ENCODE measurements around the gene ADCY2.

The ADCY2 gene

GRCh38 chr5:7446913-7447312 is 51.0 kb downstream of the ADCY2 start:
- no peak for DNase-seq

DNA sequence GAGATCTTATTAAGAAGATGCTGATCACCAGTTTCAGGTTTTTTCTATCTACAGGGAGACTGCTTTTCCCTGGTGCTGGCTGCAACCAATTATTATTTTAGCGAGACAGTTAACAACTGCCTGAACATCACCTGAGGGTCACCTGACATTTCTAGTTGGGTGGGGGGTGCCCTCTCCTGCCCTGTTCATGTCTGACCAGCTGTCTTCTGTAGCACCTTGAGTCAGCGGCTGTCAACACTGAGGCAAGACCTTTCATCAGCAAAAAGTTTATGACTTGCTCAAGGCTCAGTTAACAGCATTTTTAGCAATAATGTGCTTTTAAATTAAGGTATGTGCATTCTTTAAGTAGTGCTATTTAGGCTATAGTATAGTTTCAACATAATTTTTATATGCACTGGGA is 58.0 kb downstream of the ADCY2 start:
- no peak for DNase-seq

GRCh38 chr5:7456206-7456605 is 60.3 kb downstream of the ADCY2 start:
- no peak for DNase-seq

DNA sequence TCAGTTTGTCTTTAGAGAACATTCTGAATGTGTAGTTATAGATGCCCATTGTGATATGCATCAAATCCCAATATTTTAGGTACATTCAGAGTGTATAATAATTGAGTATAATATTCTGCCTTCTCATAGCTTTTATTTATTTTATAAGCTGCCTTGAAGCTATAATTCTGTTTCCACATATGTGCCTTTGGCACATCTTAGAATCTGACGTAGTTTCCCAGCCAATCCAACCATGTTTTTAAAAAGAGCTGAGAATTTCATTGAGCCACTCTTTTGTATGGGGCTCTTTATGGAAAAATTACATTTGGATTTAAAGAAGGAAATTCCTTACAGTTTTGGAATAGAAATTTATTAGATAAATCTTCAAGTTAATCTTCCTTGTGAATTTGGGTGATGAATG is 65.4 kb downstream of the ADCY2 start:
- DNase-seq = no peak

GRCh38 chr5:7462758-7463157 is 66.8 kb downstream of the ADCY2 start:
- no peak for DNase-seq

- no peak for DNase-seq
These were observed 68.2 kb downstream of the ADCY2 start for GRCh38 chr5:7464182-7464581.

GRCh38 chr5:7467179-7467578 is 71.2 kb downstream of the ADCY2 start:
- DNase-seq = no peak

DNA sequence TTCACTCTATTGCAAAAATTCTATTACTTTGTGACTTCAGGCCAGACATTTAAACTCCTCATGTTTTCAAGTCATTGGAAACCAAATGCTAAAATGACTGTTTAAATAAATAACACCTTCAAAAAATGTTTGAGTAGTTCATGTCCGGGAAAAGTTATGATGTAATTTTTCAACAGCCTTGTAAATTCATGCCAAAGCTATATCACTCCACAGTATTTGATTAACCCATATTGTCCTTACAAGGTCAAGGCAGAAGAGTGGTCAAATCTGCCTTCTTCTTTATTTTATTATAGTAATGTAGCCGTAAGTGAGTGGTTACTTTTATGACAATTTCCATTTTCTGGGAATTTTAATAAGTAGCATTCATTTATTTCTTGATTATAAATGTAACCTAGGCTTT is 72.8 kb downstream of the ADCY2 start:
- no peak for DNase-seq

DNA sequence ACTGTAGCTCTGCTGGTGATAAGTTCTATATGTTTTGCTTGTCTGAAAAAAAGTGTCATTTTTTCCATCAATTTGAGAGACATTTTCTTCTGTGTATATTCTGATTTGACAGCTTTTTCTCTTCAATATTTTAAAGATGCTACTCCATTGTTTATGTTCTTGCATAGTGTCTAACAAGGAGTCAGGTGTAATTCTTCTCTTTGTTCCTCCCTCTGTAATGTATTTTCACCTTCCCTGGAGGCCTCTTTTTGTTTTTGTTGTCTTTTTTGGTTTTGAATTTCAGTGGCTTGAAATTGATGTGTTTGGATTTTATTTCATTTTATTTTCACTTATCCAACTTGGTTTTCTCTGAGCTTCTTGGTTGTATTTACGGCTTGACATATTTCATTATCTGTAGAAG is 75.8 kb downstream of the ADCY2 start:
- no peak for DNase-seq

- no peak for DNase-seq
These were observed 77.2 kb downstream of the ADCY2 start for GRCh38 chr5:7473115-7473514.

DNA sequence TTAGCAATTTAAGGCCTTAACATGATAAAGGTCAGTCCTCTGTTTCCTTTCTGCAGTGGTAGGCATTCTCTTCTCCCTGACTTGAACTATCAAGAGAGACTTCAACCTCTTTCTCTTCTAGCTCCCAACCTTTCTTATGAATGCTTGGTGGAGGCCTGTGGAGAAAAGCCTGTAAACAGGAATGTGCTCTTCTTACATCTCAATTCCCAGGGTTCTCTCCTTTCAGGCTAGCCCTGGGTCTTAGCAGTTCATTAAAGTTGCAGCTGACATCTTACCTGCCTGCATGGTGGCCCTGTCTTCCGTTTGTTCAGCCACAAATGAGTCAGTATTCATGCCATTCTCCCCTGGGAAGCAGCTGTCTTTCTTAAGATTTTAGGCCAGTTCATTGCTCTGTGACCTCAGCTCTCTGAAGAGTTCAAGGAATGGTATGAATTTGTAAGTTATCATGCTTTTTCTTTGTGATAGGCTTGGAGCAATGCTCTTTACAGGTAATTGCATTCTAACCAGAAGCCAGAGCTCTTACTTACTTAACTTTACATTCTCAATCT is 77.8 kb downstream of the ADCY2 start:
- no peak for DNase-seq

GRCh38 chr5:7474821-7475403 is 79.0 kb downstream of the ADCY2 start:
- DNase-seq = no peak

DNA sequence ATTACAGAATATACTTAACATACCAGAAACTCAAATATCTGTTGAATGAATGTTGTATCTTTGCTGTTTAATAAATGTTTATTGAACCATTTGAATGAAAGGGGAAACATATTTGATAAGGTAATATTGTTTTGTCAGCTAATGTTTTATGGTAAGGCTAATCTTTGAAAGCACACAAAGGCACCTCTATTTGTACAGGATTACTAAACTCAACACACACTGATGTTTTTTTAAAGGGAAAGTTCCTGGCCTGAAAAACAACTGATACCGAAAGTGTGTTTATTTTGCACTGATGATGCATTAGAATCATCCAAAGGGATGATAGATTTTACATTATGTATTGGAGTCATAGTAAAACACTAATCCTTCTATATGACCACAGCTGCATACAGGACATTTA is 82.5 kb downstream of the ADCY2 start:
- DNase-seq = no peak

- DNase-seq = no peak
These were observed 92.8 kb downstream of the ADCY2 start for GRCh38 chr5:7488734-7489133.

DNA sequence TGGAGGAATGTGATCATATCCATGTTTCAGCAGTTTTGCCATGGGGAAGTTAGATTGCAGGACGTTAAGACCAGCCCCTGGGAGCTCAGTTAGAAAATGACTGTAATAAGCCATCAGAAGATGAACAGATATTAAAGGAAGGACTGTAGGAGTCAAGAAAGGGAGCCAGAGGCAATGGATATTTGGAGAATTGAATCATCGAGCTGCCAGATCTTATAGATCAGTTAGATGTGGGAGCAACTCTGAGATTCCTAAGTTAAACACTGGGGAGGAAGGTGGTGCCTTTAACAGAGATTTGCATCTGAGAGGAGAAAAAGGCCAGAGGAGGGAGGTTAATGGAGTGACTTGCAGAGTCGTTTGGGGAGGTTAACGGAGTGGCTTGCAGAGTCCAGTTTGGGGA is 96.4 kb downstream of the ADCY2 start:
- no peak for DNase-seq

- DNase-seq = no peak
These were observed 97.1 kb downstream of the ADCY2 start for GRCh38 chr5:7493081-7493480.

- DNase-seq = no peak
These were observed 97.7 kb downstream of the ADCY2 start for GRCh38 chr5:7493622-7494021.

DNA sequence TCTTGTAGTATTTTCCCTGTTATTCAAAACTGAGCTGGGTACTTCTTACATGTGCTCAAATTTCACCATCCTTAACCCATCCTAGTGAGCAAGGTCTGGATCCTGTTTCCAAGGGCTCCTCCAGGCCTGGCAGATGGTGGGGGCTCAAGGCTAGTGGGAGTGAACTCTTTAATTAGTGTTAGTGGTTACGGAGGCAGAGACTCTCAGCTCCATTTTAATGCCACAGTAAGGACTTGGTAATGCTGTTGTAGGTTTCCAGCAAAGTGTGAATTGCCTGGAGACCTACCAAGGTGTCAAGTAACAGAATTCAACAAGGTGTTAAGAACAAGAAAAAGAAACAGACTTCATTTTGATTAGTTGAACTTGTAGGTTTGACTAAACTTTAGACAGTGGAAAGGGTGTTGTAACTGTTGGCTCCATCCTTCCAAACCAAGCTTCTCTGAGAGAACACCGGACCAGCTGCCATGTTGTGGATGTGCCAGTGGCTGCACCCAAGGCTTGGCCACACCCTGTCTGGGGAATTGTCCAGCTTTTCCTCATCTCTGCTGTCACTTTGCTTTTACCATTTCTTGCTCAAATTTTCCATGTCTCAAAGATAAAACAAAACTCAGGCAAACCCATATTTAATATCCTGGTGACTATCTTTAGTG is 98.7 kb downstream of the ADCY2 start:
- no peak for DNase-seq

DNA sequence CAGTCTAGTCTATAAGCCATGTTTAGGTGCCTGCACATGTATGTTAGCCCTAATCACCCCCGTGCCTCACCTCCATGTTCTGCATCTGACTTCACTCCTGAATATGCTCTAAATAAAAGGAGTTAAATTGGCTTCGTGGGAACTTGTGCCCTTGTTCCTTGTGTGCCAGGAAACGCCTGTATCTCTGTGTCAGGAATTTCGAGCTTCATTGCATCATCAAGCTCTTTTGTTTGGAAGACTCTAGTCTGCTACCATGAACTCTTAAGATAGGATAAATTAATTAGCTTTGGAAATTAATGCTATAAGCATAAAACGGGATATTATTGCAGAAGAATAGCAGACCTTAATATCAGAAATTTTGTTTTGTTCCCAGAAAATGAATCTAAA is 99.2 kb downstream of the ADCY2 start:
- no peak for DNase-seq

DNA sequence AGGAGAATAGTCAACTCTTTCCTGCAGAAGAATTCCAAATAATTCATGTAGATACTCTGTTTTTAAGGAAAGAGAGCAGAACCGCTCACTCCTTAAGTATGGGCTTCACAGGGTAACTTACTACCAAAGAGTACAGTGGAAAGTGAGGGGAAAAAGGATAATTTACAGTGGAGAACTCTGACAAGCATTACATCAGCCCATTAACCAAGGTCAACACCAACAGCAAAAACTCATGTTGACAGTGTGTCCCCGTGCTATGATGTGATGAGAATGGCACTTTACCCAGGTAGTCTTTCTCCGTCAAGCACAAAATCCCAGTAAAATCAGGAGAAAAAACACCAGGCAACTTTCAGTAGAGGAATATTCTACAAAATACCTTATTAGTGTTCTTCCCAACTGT is 104.3 kb downstream of the ADCY2 start:
- DNase-seq = no peak

DNA sequence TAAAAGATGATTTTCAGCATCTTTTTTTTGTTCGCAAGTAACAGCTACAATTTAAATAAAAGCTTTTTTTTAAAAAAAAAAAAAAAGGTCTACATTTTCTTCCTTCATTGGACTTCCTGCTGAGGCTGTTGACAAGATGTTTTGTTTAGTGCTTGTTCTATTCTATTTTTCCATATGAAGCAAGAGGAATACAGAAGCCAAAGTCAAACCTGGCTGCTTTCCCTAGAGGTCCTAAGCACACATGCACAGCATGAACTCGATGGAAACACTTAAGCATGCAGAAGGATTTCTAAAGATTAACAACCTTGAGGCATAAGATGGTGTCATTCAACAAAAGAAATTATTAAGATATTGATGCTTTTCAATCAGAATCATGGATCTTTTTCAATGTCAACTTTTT is 105.1 kb downstream of the ADCY2 start:
- DNase-seq = no peak

DNA sequence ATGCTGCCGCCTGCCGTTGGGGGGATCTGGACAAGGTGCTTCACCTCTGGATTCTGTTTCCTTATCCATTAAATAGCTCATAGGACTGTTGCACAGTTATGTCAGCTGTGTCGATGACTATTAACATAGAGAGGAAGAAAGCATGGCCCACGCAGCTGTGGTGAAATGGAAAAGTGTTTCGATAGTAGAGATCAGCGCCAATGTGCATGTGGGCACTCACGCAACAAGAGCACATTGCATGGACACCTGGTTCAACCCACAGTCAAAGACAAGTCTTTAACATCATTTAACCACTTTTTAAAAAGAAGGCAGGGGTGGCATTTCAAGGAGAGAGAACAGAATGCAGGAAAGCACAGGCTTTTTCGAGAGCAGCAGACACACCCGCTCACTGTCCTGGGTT is 107.6 kb downstream of the ADCY2 start:
- DNase-seq = no peak

DNA sequence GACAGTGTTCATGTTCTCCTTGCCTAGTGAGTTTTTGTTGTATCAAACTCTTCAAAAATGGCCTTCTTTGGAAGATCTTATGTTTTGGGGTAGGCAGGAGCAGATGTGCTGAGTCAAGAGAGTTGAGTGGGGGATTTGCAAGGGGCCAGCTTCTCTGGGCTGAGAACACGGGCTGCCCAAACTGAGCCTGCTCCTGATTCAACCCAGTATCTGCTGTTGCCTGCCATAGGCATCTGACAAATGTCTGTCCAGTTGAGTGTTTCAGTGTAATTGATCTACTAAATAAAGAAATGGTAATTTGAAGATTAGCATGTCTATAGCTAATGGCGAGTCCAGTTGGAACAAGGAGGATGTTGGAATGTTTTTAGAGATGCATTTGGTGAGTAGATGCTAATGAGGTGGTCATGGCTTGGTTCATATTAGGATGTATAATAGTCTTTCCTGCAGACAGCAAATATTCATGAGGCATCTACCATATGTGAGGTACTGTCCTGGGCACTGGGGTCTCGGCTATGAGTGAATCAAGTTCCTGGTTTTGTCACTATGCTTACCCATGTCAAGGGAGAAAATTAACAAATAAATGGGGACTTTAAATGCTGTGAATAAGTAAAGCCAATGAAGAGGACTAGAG is 119.5 kb downstream of the ADCY2 start:
- no peak for DNase-seq

- no peak for DNase-seq
These were observed 120.3 kb downstream of the ADCY2 start for GRCh38 chr5:7516253-7516652.

- DNase-seq = no peak
These were observed 121.1 kb downstream of the ADCY2 start for GRCh38 chr5:7517006-7517405.

Data from activated CD4-positive, alpha-beta T cell treated with anti-CD3 and anti-CD28 coated beads, Interleukin-2, amount 50 U/mL, for 16 hours (primary cell).